Spleen (tissue), 11 donors: ENCODE results near the gene C5orf15. TPM values are rescaled to one million over a fixed set of nuclear protein-coding genes. Genes with fewer than 3 reads are reported as not detected.

Experiments
- DNase-seq: peaks from one replicate; pipeline ENCODE4 v3.0.0-alpha.2; 2020
- H3K27ac ChIP-seq, 8 donors: fragments of 200-600 bp; sonication (generic) in 7 of 8; 1 replicate in 4 of 8; 2 replicates in 4 of 8; pipeline versions ENCODE4 v1.5.0 to v1.8.0; 2016 to 2021; ENCODE audit warnings: inconsistent platforms in 4 of 8, mild to moderate bottlenecking in 4 of 8, moderate library complexity in 1 of 8
- H3K27me3 ChIP-seq, 7 donors: fragments of 200-600 bp; sonication (generic) in 6 of 7; replicated peaks in 1 of 7; 1 replicate in 4 of 7; 2 replicates in 3 of 7; pipeline versions ENCODE4 v1.5.0 to v1.8.0; 2016 to 2021; ENCODE audit warnings: inconsistent platforms in 3 of 7, mild to moderate bottlenecking in 1 of 7
- H3K36me3 ChIP-seq, 6 donors: fragments of 200-600 bp; sonication (generic) in 5 of 6; 1 replicate in 4 of 6; 2 replicates in 2 of 6; pipeline versions ENCODE4 v1.5.0 to v1.8.0; 2016 to 2021; ENCODE audit warnings: inconsistent platforms in 2 of 6
- H3K4me1 ChIP-seq, 6 donors: fragments of 200-600 bp; sonication (generic) in 5 of 6; 1 replicate in 3 of 6; 2 replicates in 3 of 6; pipeline versions ENCODE4 v1.5.0 to v1.8.0; 2016 to 2021; ENCODE audit warnings: inconsistent platforms in 3 of 6
- H3K4me3 ChIP-seq, 8 donors: fragments of 200-600 bp; sonication (generic) in 7 of 8; 1 replicate in 4 of 8; 2 replicates in 4 of 8; pipeline versions ENCODE4 v1.5.0 to v1.8.0; 2016 to 2021; ENCODE audit warnings: inconsistent platforms in 4 of 8, mild to moderate bottlenecking in 4 of 8, moderate library complexity in 2 of 8
- H3K9me3 ChIP-seq, 8 donors: fragments of 200-600 bp; sonication (generic) in 7 of 8; 1 replicate in 4 of 8; 2 replicates in 4 of 8; pipeline versions ENCODE4 v1.5.0 to v1.8.0; 2016 to 2021; ENCODE audit warnings: inconsistent platforms in 4 of 8
- POLR2A ChIP-seq, 3 donors: fragments of 450-650 bp; IDR thresholded peaks; one replicate each; pipeline ENCODE4 v1.5.1; 2017; ENCODE audit warnings: antibody characterized with exemption in 3 of 3, mild to moderate bottlenecking in 1 of 3
- POLR2AphosphoS5 ChIP-seq, 3 donors: sonication (generic); formaldehyde crosslinking; IDR thresholded peaks; one replicate each; pipeline ENCODE4 v1.5.1; 2017; ENCODE audit warnings: antibody characterized with exemption in 3 of 3
- WGBS, 5 donors: extraction: QIAGEN DNeasy Blood & Tissue Kit in 3 of 5; methylation state at CpG; one replicate each; pipeline versions ENCODE4 v1.1.5 to v1.1.7; 2013 to 2018; 5-methylcytosine and 5-hydroxymethylcytosine counted together
- intact Hi-C: fragments of 100-400 bp; cut with DNase I; formaldehyde crosslinking; loops from one replicate; pipeline ENCODE4 v1.15.0; 2023; ENCODE audit warnings: low total_unique reads
- polyA plus RNA-seq, 3 donors: library from polyadenylated mRNA; stranded (reverse); fragments of 200-250 nt; gene quantifications; one replicate each; pipeline ENCODE4 v1.2.1, GENCODE V29; 2013
- total RNA-seq, 7 donors: library from RNA; depleted of rRNA in 3 of 7; stranded (reverse); fragments of >200 nt in 3 of 7; fragmentation: NEBNext Ultra II Directional in 4 of 7; extraction: Animal tissue kit (Norgen Biotek cat#: 25700) in 4 of 7; gene quantifications; one replicate each; pipeline versions ENCODE4 v1.1.0 to v1.2.1, GENCODE V29; 2016 to 2021
- TF ChIP-seq, protein P1 (sequence below), 11 experiments: fragments of 200-600 bp in 7 of 11; fragments of 450-650 bp in 4 of 11; sonication (generic) in 4 of 11; IDR thresholded peaks in 8 of 11; conservative IDR thresholded peaks in 3 of 11; 1 replicate in 7 of 11; 2 replicates in 4 of 11; pipeline versions ENCODE4 v1.4.0 to v1.8.0; 2016 to 2021; ENCODE audit warnings: antibody characterized with exemption in 11 of 11, inconsistent platforms in 4 of 11, mild to moderate bottlenecking in 1 of 11
- donor health status: healthy with polysubstance abuse.
- donor health status: DM: no; HTN: no; CAD: no; lungs with moderate emphysema.
- donor health status: DM: no; HTN: no; CAD: no.
- donor health status: Bipolar disorder and iron deficiency.
- donor health status: healthy.
- donor health status: DM: no; HTN: no; CAD: no.
- donor health status: DM: yes; HTN: yes; CAD: no.

Gene C5orf15
- total and polyA plus RNA-seq, 10 donors: 25.4 to 49.6 (median 28.5) TPM

DNA sequence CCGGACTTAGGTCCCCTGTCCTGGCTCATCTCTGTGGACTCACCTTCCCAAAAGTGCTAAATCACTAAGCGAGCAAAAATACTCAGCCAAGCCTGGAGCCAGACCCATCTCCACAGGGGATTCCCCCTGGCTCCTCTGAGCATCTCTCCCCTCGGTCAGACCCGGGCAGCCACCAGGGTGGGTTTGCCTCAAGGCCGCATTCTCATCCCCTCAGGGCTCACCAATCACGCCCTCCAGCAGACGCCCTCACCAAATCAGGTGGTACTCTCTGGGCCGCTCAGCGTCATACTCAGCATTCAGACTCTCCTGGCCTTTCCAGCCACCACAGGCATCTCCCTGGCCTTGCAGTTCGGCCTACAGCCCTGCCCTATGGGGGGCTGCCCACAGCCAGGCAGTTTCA, 49.7 kb downstream of the C5orf15 start:
- TF ChIP-seq POLR2AphosphoS5 (IDR thresholded peaks at IDR 0.05) (no peak), POLR2A (IDR thresholded peaks at IDR 0.05) (no peak)
- TF ChIP-seq, protein P1, sequence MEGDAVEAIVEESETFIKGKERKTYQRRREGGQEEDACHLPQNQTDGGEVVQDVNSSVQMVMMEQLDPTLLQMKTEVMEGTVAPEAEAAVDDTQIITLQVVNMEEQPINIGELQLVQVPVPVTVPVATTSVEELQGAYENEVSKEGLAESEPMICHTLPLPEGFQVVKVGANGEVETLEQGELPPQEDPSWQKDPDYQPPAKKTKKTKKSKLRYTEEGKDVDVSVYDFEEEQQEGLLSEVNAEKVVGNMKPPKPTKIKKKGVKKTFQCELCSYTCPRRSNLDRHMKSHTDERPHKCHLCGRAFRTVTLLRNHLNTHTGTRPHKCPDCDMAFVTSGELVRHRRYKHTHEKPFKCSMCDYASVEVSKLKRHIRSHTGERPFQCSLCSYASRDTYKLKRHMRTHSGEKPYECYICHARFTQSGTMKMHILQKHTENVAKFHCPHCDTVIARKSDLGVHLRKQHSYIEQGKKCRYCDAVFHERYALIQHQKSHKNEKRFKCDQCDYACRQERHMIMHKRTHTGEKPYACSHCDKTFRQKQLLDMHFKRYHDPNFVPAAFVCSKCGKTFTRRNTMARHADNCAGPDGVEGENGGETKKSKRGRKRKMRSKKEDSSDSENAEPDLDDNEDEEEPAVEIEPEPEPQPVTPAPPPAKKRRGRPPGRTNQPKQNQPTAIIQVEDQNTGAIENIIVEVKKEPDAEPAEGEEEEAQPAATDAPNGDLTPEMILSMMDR (IDR thresholded peaks at IDR 0.05 in 8 of 11, conservative IDR thresholded peaks at IDR 0.05 in 3 of 11): no peak
- Histone ChIP-seq H3K27ac (no peak overlapping the region), H3K4me1 (peaks cover 0 to 7% (median 0%) of the 10 kb centered on the region in 6 donors), H3K9me3 (no peaks in the 10 kb centered on the region), H3K4me3 (no peak overlapping the region), H3K27me3 (no peaks in the 10 kb centered on the region), H3K36me3 (no peaks in the 10 kb centered on the region)
- intact Hi-C loops: no loop called here
- WGBS, 5 donors: 90 to 96% (median 94%) methylated on average over 8 to 10 of the region's 10 CpGs
- DNase-seq: no peak

DNA sequence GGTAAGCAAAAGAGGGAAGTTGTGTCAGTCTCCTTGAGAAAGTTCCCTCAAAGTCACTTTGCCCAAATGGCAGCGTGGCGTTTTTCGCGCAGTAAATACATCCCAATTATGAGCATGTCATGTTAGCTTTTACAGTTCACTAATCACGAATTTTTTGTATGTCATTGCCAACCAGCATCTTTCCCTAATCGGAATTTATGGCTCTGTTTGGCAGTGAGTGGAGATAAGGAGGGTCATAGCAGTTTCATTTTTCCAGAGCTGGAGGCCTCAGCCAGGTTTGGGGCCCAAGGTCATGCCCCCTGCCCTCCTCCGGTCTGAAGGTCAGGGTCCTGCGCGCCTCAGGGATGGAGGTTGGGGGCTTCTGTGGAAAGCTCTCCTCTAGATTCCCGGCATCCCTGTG, 50.1 kb downstream of the C5orf15 start:
- Histone ChIP-seq H3K4me3 (no peak overlapping the region), H3K27ac (no peak overlapping the region), H3K9me3 (no peaks in the 10 kb centered on the region), H3K27me3 (no peaks in the 10 kb centered on the region), H3K36me3 (no peaks in the 10 kb centered on the region), H3K4me1 (peaks cover 0 to 7% (median 0%) of the 10 kb centered on the region in 6 donors)
- DNase-seq: no peak
- 88 to 93% (median 88%) methylated on average over 9 to 10 of the region's 10 CpGs for WGBS, 5 donors
- TF ChIP-seq, protein P1 (IDR thresholded peaks at IDR 0.05 in 8 of 11, conservative IDR thresholded peaks at IDR 0.05 in 3 of 11): no peak
- TF ChIP-seq POLR2AphosphoS5 (IDR thresholded peaks at IDR 0.05) (no peak), POLR2A (IDR thresholded peaks at IDR 0.05) (no peak)
- intact Hi-C loops: no loop called here

DNA sequence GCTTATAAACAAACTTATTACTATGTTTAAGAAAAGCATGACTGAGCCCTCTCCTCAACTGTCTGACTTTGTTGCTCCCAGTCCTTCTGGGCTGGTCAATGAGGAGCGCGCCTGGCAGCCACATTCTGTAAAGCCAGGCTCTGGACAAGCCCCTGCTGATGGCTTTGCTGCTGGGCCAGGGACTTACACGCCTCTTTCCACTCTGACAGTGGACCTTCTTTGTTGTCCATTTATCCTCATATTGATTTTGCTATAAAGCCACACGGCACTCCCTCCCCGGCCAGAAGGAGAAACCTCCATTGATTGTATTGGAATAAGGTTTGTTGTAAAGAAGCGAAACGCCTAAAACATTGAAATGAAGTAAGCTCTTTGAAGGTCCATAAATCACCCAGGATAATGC, 50.6 kb downstream of the C5orf15 start:
- TF ChIP-seq POLR2AphosphoS5 (IDR thresholded peaks at IDR 0.05): no peak
- TF ChIP-seq, protein P1 (IDR thresholded peaks at IDR 0.05 in 8 of 11, conservative IDR thresholded peaks at IDR 0.05 in 3 of 11): no peak
- TF ChIP-seq POLR2A (IDR thresholded peaks at IDR 0.05): no peak
- DNase-seq: no peak
- 83 to 94% (median 90%) methylated on average over 7 of the region's 7 CpGs for WGBS, 5 donors
- Histone ChIP-seq H3K27ac (no peak overlapping the region), H3K27me3 (no peaks in the 10 kb centered on the region), H3K36me3 (no peaks in the 10 kb centered on the region), H3K4me3 (no peak overlapping the region), H3K4me1 (peaks cover 0 to 7% (median 0%) of the 10 kb centered on the region in 6 donors), H3K9me3 (no peaks in the 10 kb centered on the region)
- intact Hi-C loops: no loop called here

DNA sequence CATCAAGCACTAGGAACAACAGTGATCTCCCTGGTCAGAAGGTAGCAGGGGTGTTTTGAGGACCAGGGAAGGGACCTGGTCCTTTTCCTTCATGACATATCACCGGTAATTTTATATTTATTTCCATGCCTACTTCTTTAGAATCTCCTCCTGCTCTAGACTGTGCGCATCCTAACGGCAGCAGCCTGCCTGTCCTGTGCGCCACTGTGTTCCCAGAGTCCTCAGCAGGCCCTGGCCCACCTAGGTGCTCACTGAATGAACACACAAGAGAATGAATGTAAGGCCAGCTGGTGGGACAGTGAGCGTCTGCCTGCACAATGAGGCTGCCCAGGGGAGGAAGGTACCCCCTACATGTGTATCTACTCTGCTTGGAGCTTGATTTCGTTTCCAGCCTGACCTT, 51.5 kb downstream of the C5orf15 start:
- 85 to 94% (median 88%) methylated on average over 6 of the region's 6 CpGs for WGBS, 5 donors
- Histone ChIP-seq H3K9me3 (no peaks in the 10 kb centered on the region), H3K36me3 (no peaks in the 10 kb centered on the region), H3K27me3 (no peaks in the 10 kb centered on the region), H3K27ac (no peak overlapping the region), H3K4me3 (no peak overlapping the region), H3K4me1 (peaks cover 0 to 7% (median 0%) of the 10 kb centered on the region in 6 donors)
- peak; percentile 53 for DNase-seq
- TF ChIP-seq POLR2AphosphoS5 (IDR thresholded peaks at IDR 0.05): no peak
- no peak for TF ChIP-seq POLR2A (IDR thresholded peaks at IDR 0.05)
- intact Hi-C loops: no loop called here

DNA sequence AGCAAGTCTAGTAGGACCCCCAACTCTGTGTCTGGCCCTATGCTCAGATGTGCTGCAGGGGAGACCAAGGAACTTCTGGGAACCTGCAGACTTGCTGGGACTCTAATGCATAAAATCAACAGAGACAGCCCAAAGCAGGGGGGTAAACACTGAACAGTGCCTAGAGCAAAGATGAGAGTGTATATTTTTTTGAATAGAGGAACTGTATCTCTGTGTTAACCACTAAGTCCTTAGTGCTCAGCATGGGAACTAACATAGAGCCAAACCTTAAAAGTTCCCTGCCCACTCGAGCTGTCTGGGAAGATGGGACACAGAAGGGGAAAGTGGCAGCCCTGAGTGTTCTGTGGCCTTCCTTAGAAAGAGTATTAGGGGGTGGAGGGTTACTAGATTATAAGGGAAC, 51.9 kb downstream of the C5orf15 start:
- intact Hi-C loops: no loop called here
- H3K36me3 ChIP-seq: no peaks in the 10 kb centered on the region
- 59 to 80% (median 65%) methylated on average over 1 of the region's 1 CpG for WGBS, 5 donors

More for the DNA sequence above, 51.9 kb downstream of the C5orf15 start:
- Histone ChIP-seq H3K27me3 (no peaks in the 10 kb centered on the region), H3K4me1 (peaks cover 0 to 7% (median 0%) of the 10 kb centered on the region in 6 donors), H3K9me3 (no peaks in the 10 kb centered on the region), H3K4me3 (no peak overlapping the region), H3K27ac (no peak overlapping the region)
- DNase-seq: no peak
- no peak for TF ChIP-seq POLR2A (IDR thresholded peaks at IDR 0.05)
- TF ChIP-seq, protein P1 (IDR thresholded peaks at IDR 0.05 in 8 of 11, conservative IDR thresholded peaks at IDR 0.05 in 3 of 11): no peak
- no peak for TF ChIP-seq POLR2AphosphoS5 (IDR thresholded peaks at IDR 0.05)
